Measurements from ENCODE around the gene KIF3A.
A peak's percentile ranks its signal among the peaks of the same experiment; 100 is the strongest.

KIF3A gene

DNA sequence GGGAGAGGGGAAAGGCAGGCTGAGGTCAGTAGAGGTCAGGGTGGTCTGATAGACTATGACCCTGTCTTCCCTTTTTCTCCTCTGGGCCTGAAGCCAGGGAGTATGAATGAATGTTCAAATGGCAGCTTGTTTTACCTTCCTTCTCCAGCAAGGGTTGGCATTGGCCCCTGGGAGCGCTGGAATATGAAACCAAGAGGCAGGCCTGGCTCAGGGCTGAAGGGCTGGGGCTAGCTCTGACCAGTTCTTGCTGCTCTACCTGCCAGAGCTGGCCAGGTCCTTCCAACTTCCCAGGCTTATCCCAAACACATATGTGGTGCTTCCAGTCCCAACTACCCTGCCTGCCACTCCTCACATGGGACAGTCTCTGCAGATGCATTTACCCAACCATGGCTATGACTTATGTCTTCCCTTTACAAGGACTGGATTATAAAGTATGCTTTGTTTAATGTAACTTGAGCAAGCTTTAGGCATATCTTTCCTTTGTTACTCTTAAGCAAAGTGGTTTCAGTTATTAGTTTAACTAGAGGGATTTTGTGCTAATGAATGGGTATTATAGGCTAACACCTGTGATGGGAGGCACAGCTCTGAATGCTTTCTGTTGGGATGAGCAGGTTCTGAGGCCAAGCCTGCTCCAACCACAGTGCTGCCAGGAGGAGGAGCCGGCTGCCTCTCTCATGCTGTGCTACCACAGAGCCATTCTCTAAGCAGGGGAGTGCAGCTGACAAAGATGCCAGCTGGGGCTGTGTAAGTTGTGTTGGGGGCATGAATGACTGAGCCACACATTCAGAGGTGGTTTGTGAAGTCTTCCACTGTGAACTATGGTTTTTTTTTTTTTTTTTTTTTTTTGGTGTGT lies 16.0 kb upstream of the KIF3A start:
- DNase-seq (ENCODE audit: low read depth) = no peak

DNA sequence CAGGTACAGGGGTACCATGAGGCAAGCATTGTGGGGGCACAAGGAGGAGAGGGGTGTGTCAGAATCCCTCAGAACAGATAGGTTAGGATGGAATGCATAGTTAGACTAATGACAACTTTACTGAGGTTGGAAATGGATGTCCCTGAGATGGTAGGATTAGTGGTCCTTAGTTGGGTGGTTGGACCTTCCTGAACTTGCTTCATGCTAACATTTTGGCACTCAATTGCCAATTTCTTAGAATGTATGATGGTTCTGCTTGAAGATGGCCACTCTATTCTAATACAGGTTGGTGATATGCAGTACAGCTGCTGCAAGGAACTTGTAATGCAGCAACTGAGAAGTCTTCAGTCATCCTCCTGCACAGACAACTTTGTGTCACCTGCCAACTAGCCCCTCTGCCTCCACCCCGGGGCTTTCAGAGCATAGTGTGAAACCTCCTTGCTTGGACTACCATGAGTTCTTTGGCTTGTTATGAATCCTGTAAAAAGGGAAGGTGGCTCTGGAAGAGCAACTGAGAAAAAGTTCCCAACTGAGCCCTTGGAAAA lies 15.3 kb upstream of the KIF3A start:
- DNase-seq (ENCODE audit: low read depth) = no peak

DNA sequence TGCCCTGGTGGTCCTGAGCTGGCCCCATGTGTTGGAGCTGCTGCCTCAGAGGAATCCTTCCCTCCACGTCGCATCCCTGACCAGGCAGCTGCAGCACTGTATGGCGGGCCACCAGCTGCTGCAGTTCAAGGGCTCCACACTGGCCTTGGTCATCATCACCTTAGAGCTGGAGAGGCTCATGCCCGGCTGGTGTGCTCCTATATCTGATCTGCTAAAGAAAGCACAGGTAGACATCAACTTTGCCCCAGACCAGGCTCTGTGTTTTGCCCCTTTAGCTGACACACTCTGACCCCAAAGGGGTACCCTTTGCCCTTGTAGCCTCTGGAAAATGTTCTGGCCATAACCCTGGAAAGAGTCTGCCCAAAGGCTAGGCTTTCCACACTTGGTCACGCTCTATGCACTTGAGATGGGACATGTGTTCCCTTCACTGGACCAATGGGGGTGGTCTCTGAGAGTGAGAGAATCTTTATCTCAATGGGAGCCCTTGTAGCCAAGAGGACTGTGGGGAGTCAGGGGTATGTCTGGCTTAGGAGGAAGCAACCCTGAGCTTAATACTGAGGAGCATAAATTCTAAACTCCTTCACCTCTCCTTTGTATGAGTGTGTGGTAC lies 14.7 kb upstream of the KIF3A start:
- DNase-seq (ENCODE audit: low read depth) = no peak

DNA sequence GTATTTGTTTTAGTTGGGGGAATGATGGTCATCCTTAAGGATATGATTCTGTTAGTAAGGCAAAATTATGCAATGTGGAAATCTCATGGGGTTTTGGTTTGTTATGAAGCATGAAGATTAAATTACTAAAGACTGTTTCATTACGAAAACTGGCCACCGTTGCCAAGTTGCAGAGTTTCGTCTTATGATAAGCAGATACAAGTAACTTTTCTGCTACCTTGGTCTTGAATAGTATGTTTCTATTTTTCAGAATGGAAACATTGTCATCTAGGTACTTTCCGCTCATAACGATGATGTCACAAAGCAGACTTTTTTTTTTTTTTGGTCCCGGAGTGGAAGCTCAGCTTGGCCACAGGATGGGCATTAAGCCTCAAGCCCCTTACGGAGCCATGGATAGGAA lies 14.1 kb upstream of the KIF3A start:
- DNase-seq (ENCODE audit: low read depth) = no peak

DNA sequence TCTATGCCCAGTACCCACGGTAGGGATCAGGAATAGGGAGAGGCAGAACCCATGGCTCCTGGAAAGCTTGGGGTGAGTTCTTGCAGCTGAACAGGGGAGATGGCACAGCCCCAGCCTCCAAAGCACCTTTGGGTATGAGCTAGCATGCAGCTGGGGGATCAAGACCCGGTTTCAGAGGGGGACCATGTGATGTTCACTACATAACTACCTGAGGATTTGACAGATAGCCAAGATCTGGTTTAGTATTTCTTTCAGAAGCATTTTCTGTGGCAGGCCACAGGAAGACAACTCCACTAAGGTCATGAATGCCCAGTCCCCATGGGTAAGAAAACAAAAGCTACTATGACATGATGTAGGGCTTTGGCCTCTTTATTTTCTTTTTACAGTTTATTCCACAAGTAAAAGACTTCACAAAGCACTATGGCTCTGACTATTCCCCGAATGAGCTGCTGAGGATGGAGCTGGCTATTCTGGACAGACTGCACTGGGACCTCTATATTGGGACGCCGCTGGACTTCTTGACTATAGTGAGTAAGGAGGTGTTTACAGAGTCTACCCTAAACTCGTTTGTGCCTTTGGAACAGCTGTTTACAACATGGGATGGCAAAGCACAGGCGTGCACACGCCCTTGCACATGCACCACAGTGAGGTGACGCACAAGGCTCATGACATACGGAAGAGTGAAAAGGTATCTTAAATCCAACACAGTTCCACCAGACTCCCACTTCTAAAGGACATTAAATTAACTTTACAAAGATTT lies 13.3 kb upstream of the KIF3A start:
- no peak for DNase-seq (ENCODE audit: low read depth)

DNA sequence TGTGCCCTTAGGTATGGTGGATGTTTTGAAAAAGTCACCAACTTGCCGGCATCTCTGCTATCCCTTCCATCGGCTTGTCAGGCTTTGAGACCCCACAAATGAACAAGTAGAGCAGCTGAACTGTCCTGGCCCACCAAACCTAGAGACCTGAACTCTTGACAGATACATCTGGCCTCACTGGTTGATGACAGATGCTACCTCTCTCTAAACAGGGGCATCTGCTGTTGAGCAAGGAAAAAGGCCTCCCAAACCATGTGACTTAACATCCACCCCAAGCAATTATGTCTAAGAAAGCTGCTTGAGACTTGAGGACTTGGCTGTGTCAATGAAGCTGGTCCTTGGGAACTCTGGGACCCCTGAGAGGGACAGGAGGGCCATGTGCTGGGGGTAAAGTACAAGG lies 12.2 kb upstream of the KIF3A start:
- DNase-seq (ENCODE audit: low read depth) = no peak

DNA sequence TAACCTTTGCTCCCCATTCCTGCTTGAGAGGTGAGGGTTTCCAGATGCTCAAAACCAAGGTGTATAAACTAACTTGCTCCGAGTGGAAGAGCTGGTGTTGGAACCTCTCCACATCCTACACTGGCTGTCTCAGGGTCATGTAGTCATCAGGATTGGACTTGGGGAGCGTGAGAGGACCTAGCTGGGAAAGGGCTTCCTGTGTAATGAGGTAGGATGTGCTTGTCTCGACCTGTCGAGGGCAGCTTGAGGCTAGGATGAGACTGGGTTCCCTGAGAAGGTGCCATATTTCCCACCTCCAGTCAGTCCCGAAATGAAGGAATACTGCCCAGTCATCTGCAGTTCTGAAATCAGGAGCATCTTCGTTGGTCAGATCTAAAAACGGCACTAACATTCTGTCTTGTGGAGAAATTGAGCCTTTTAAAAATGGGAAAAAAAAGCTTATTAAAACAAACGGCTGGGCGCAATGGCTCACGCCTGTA lies 11.2 kb upstream of the KIF3A start:
- no peak for DNase-seq (ENCODE audit: low read depth)

DNA sequence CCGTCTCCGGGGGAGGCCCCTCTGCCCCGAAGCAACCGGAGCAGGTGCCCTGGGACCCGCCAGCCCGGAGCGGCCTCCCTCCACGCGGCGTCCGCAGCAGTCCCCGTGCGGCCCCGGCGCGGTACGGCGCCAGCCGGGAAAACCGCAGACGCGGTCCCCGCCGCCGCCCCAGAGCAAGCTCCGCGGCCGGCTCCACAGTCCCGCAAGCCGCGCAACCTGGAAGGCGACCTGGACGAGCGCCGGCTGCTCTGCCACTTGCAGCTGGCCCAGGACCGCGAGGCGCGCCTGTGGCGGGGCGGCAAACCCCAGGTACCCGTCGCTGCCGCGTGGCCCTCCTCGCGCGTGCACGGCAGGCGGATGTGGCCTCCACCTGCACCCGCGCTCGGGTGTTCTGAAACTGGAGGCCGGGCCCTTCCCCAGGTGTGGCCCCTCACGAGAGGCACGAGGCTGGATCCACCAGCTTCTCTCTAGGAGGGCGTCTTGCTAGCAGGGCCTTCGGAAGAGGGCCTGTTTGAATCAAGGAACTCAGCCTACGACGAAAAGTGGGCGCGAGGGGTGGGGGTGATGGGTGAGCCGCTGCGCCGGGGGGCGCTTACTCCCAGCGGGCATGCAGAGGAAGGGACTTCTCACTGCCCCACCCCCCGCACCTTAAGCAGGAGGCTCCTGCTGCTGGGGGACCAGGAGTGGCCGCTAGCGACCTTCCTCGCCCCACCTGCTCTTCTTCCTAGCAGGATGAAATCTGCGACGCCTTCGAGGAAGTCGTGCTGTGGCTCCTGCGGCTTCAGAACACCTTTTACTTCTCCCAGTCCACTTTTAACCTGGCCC lies 10.5 kb upstream of the KIF3A start:
- DNase-seq (ENCODE audit: low read depth) = peak; percentile 40

DNA sequence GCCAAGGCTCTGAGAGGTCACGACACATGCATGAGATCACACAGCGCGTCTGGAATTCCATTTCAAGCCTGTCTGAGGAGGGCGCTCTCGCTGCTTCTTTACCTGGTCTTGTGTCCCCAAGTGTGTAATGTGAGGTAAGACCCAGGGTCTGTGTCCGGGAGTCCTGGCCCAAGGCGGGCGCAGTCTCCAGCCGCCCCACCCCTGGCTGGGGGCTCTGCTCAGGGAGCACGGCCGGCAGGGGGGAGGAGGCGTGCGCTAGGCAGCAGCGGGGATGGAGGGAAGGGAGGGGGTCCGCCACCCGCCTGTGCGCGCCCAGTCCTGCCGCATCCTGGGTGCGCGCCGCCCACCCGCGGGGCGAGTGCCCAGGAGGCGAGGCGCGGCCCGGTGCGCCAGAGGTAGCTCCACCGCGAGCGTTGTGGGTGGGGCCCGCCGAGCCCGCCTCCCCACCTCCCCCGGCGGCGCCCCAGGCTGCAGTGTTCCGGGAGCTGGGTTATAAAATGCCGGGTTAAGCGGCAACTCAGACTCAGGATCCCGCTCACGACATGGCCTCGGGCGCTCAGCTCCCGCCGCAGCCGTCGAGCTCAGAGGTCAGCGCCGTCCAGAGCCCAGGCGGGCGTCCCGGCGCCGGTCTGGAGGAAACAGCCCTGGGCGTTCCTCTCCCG lies 9.7 kb upstream of the KIF3A start, which contains the start of gene CCNI2:
TSS of gene CCNI2 (plus strand) at position 473 of the 662 bp plus-strand sequence. CDS start at position 543, 70 bp downstream.
- peak; percentile 44 for DNase-seq (ENCODE audit: low read depth)

DNA sequence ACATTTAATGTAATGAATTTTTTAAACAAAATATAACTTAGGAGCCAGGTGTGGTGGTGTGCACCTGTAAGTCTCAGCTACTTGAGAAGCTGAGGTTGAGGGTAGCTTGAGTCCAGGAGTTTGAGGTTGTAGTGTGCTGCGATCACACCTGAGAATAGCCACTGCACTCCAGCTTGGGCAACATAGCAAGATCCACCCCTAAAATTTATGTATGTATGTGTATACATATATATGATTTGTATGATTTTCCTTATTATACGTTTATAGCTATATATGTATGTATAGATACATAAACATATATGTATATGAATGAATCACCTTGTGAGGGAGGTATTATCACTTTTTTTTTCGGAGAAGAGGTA lies 9.2 kb upstream of the KIF3A start:
- DNase-seq (ENCODE audit: low read depth) = no peak

DNA sequence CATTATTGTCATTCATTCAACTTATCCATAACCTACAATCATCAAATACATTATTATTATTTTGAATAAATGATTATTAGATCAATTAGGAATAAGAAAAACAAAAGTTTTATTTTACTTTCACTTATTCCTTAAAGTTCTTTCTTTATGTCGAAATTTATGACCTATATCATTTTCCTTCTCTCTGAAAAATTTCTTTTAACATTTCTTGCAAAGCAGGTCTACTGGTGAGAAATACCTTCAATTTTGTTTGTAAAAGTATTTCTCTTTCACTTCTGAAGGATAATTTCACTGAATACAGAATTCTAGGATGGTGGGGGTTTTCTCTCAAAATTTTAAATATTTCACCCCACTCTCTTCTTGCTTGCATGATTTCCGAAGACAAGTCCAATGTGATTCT lies 7.3 kb upstream of the KIF3A start:
- DNase-seq (ENCODE audit: low read depth) = no peak

DNA sequence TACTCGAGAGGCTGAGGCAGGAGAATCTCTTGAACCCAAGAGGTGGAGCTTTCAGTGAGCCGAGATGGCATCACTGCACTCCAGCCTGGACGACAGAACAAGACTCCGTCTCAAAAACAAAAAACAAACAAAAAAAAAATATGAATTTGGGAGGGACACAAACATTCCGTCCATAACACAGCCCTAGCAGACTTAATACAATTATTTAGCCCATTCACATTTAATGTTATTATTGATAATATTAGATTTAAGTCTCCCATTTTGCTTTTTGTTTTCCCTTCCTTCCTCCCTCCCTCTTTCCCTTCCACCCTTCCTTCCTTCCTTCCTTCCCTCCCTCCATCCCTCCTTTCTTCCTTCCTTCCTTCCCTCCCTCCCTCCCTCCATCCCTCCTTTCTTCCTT lies 5.3 kb upstream of the KIF3A start:
- no peak for DNase-seq (ENCODE audit: low read depth)

DNA sequence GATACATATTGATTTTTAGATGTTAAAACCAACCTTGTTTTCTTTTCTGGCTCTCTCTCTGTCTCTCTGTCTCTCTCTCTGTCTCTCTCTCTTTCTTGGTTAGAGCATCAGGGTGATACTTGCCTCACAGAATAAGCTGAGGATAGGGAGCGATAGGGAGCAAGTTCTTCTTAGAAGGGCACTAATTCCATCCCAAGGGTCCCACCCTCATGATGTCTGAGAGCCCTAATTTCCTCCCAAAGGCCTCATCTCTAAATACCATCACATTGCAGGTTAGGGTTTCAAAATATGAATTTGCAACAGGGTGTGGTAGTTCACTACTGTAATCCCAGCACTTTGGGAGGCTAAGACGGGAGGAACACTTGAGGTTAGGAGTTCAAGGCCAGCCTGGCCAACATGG lies 4.8 kb upstream of the KIF3A start:
- no peak for DNase-seq (ENCODE audit: low read depth)

DNA sequence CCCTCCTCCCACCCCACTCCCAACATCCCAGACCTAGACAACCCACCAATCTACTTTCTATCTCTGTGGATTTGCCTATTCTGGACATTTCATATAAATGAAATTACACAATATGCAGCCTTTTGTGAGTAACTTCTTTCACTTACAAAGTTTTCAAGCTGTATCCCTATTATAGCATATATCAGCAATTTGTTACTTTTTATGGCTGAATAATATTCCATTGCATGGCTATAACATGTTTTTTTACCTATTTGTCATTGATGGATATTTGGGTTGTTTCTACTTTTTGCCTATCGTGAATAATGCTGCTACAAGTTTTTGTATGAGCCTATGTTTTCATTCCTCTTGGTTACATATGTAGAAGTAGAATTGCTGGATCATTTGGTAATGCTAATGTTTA lies 1.9 kb upstream of the KIF3A start:
- DNase-seq (ENCODE audit: low read depth) = no peak

DNA sequence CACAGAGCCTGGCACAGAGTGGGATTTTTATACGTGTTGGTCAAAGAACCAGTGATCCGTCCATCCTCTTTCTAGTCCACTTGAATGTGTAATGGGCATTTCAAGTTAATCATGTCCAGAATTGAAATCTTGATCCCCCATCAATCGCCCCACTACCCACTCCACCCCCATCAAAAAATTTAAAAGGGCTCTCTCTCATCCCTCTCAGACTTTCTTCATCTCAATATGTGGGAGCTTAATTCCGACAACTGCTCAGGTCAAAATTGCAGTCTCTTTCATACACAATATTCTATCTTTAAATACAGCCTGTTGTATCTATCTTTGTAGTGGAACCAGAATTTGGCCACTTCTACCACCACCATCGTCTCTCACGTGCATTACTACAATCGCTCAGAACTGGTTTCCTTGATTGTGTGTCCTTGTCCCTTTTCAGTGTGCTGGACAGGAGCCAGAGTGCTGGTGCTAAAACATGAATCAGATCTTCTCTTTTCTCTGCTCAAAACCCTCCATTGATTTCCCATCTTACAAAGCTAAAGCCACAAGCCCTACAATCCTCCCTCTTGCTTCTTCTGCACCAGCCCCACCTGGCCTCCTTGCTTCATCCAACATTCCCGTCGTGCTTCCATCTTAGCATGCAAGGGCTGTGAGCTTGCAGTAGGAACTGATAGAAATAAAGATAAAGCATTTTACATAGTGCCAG lies 786 bp upstream of the KIF3A start:
- DNase-seq (ENCODE audit: low read depth) = no peak

DNA sequence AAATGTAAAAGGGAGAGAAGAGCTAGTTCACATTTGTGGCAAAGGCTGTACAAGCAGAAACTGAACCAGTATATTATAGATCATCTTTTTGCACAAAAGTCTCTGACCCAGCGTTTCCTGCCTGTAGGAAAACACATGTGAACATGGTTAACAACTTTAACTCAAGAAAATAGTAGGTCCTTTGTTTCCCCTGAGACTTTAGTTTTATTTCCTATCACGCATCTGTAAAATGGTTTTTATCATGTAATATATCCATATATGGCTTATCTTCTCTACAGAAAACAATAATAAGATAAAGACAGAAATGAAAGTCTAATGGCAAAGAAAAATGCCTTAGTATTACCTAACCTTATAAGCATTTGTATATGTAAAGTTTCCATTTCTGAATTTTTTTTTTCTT lies 2.7 kb downstream of the KIF3A start:
- DNase-seq (ENCODE audit: low read depth) = no peak

DNA sequence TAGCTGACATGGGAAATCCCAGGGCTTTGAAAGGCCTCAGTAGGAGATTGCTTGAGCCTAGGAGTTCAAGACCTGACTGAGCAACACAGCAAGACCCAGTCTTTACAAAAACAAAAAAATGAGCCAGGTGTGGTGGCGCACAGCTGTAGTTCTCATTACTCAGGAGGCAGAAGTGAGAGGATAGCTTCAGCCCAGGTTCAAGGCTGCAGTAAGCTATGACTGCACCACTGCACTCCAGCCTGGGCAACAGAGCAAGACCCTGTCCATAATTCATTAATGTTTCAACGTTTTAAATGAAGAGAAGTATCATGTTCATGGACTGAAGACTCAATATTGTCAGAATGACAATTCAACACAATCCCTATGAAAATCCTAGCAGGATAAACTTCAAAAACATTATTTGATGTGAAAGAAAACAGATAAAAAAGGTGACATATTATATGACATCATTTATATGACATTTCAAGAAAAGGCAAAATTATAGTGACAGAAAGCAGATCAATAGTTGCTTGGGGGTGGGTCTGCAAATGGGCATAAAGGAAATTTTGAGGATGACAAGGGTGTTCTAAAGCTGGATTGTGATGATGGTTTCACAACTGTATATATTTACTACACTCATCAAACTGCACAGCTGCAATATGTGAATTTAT lies 3.7 kb downstream of the KIF3A start:
- DNase-seq (ENCODE audit: low read depth) = no peak

DNA sequence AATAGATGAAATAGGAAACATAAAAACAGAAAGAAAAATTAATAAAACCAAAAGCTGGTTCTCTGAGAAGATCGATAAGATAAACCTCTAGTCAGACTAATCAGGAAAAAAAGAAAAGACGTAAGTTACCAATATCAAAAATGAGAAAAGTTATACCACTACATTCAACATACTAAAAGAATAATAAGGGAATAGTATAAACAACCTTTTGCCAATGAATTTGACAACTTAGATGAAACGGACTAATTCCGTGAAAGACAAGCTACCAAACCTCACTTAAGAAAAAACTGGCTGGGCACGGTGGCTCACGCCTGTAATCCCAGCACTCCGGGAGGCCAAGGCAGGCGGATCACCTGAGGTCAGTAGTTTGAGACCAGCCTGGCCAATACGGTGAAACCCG lies 7.5 kb downstream of the KIF3A start:
- DNase-seq (ENCODE audit: low read depth) = no peak

DNA sequence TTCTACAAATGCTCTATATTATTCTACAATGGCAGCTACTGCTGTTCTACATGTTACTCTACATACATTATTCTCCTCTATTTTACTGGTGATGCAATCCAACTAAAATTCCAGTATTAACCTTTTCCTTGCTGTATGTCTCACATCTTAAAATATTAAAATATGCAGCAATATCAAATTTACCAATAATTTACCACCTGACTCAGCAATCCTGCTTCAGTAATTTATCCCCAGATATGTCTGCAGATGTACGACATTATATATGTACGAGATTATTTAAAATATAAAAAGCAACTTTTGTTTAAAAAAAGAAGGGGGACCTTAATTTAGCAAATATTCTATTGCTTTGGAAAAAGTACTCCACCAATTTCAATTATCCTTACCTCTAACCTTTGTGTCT lies 11.6 kb downstream of the KIF3A start:
- no peak for DNase-seq (ENCODE audit: low read depth)
